ENCODE measurements around the gene HRK.

DNA sequence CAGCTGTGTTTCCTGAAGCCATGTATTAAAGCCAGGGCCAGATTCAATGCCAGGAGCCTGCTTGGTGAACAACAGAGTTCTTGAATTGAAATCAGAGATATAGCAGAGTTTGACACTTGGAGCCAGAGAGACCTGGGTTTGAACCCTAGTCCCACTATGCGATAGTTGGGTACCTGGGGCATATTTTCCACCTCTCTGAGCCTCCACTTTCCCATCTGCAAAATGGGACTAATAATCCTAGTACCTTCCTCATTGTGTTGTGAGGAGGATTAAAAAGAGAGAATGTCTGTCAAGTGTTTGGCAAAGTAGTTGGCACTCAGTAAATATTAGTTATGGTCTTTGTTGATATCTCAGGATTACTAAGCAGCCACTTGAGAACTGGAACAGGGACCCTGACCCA is 6.0 kb upstream of the HRK start:
- TF ChIP-seq POLR2A (IDR thresholded peaks at IDR 0.05; ENCODE audit: control extremely low read depth in 1 of 2, low read depth in 2 of 2, low read length in 2 of 2), result no peak
- TF ChIP-seq TAF1 (IDR thresholded peaks at IDR 0.05; ENCODE audit: low read depth, low read length), result no peak
- TF ChIP-seq CTCF (IDR thresholded peaks at IDR 0.05; ENCODE audit: control extremely low read depth in 1 of 3, insufficient read depth in 1 of 3, low read depth in 1 of 3, low read length in 3 of 3), result no peak
- no peak for TF ChIP-seq NANOG (IDR thresholded peaks at IDR 0.05; ENCODE audit: insufficient read depth, low read depth, low read length, poor library complexity, severe bottlenecking)
- TF ChIP-seq TCF12 (IDR thresholded peaks at IDR 0.05; ENCODE audit: low read depth, low read length), result no peak
- no peak for TF ChIP-seq SP1 (IDR thresholded peaks at IDR 0.05; ENCODE audit: low read depth, low read length)
- no peak for TF ChIP-seq KDM4A (IDR thresholded peaks at IDR 0.05; ENCODE audit: low read depth, low read length, severe bottlenecking)
- no peak for TF ChIP-seq JUND (IDR thresholded peaks at IDR 0.05; ENCODE audit: low read length)
- TF ChIP-seq RFX5 (IDR thresholded peaks at IDR 0.05; ENCODE audit: borderline replicate concordance, low read depth, low read length), result no peak
- TF ChIP-seq CREB1 (IDR thresholded peaks at IDR 0.05), result no peak
